Stimulated activated CD8-positive, alpha-beta memory T cell treated with anti-CD3 and anti-CD28 coated beads, Interleukin-7, amount 100 ng/mL, for 24 hours (primary cell): ENCODE data around the gene GRM4.
A peak's percentile ranks its signal among the peaks of the same experiment; 100 is the strongest.

Experiments used
- DNase-seq: peaks from one replicate; pipeline ENCODE4 v3.0.0-alpha.2; 2020; ENCODE audit warnings: low read depth

The GRM4 gene

DNA sequence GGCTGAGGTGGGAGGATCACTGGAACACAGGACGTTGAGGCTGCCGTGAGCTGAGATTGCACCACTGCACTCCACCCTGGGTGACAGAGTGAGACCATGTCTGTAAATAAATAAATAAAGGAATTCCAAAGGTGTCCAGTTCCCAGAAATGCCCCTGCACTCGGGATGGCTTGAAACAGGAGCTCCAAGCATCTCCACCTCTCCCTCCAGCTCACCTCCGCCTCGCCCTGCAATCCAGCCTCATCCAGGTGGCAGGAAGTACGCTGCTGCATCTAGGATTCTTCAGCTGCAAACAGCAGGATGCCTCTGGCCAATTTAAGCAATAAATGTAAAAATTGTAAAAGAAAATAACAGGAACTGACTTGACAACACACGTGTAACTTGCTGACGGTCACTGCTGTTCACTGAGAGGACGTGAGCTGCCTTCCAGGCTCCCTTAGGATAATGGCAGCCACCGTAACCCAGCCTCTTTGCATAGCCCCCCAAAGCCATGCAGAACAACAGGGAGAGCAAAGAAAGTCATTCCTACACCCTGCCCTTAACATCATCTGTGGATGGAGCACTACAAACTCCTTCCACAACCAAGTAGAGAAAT, 11.4 kb upstream of the GRM4 start:
- no peak for DNase-seq

DNA sequence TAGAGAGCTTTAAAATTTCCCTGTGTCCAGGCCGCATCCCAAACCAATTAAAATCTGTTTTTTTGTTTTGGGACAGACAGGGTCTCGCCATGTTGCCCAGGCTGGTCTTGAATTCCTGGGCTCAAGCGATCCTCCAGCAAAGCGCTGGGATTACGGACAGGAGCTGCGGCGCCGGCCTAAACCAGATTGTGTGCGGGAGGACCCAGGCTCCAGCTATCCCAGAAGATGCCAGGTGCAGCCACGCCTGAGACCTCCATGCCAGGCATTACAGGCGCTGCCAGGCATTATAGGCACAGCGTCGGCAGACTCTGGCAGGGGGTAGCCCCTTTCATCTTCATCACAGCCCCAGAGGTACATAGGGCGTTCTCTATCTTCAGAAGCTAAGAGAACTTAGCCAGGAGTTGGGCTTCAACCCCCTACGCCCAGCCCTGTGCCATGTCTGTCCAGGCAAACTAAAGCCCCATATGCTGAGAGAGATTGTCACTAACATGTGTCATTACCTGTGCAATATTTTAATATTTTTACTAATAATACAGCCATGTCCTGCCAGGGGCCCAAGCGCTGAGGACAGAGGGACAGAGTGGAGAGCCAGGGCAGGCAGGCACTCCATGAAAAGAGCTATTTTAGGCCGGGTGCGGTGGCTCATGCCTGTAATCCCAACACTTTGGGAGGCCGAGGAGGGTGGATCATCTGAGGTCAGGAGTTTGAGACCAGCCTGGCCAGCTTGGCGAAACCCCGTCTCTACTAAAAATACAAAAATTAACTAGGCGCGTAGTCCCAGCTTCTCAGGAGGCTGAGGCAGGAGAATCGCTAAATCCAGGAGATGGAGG, 9.8 kb upstream of the GRM4 start:
- DNase-seq = no peak

DNA sequence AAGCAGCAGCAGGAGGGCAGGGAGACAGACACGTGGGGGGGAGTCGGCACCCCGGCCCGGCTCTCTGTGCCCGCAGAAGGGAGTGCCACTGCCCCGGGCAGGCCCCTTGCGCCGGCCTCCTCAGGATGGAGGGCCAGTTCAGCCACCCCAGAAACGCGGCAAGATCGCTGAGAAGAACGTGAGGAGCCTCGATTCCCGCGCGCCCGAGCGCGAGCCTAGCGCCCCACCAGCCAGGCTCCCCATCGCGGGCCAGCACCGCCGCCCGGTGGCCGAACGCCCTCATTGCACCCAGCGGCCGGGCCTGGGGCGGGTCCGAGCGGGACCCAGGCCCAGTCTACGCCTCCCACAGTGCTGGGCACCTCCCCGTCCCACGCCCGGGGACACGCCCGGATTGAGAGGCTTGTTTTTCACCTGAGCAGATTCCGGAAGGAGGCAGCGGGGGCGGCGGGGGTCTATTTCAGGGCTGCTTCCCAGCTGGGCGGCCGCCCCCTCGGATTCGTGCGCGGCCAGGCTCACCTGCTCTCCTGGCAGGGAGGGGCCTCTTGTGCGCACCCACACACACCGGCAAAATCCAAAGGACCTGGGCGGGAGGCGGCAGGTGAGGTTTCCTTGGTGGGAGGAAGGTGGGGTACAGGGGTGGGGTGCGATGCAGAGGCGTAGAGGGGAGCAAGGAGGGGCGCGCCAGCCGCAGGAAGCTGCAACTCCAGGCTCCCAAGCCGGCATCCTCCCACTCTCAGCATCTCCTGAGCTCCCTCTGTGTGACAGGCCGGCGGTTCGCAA, 9.0 kb upstream of the GRM4 start:
- peak; percentile 40 for DNase-seq

DNA sequence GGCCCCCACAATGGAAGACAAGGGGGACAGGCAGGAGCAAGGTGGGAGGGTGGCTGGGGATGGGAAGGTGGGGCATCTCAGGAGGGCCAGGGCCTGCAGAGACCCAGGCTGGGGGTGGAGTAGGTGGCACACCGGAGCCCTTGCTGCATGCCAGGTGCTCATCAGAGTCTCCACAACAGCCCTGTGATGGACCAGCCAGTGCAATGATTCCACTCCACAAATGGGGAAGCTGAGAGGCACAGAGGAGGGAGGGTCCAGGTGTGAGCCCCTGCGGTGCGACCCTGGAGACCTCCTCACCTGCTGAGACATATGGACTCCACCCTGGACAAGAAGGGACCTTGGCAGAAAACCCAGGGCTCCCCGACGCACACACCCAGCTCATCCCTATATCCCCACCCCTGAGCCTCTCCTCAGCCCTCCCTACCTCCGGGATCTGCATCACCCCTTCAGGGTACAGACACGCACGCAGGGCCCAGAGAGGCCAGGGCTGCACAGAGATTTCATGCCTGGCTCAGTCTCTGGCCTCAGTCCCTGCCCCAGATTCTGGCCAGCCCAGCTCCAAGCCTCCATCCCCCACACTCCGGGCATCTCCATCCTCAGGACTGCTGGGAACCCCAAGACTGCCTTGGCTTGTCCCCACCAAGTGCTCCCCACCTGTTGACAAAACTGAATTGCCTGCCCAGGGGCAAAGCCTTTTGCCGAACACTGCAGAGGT, 7.1 kb upstream of the GRM4 start:
- DNase-seq = no peak

DNA sequence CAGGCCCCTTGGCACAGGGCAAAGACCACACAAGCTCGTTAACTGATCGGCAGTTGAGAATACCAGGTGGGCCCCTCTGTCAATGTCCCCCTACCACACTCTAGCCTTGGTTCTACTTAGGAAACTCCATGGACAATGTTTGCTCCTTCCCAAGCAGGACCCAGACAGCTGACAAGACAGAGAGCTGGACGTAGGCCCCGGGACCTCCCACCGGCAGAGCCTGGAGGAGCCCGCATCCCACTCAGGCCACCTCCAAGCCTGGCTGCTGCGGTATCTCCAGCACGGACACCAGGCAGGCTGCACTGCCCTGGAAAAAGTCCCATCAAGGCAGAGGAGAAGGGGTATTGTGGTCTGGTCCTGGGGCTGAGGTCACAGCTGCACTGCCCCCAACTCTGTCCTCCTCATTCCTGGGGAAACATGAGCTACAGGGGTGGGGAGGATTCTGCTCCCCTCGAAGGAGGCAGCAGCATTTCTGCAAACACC, 6.2 kb upstream of the GRM4 start:
- DNase-seq = no peak

DNA sequence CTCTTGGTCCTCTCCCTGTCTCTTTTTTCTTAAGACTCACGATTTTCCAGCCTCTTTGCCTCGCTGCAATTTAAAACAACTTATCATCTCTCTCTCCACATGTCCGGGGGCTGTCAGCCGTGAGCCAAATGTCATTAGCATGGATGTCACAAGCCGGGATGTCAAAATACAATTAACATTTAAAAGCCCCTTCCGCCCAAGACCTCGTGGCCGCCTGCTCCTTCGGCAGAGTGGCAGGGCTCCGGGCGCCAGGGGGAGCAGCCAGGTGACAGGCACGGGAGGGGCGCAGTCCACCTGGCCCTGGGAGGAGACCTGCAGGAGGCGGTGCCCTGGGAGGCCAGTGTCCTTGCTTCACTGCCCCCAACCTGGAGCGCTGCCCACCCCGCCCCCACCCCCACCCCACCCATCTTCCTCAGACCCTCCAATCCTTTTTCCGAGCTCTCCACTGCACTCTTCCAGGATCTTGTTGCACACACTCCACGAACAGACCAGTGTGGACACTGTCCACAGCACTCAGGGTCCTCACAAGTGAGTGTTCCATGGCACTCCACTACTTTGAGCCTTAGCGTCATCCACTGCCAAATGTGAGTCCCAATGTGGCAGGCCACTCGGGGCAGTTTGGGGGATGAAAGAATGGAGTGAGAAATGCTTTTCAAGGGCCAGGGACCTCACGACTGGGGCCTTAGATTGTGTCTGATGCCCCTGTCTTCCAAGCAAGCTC, 5.6 kb upstream of the GRM4 start:
- DNase-seq = no peak

DNA sequence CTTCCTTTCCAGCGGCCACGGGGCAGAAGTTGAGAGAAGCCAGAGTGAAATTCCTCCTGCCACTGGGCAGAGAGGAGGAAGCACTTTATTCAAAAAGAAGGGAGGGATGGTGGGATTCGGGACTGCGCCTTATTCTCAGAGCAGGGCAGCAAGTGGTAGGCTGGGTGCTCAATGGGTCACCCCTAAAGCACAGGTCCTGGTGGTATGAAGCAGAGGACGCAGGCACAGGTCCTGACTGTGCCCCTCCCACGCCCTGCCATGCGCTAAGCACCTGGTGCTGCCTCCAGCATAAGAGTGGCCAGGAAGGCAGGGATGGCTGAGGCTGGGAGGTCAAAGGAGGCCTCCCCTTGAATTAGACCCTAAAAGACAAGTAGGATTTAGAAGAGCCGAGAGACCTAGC, 4.9 kb upstream of the GRM4 start:
- no peak for DNase-seq

DNA sequence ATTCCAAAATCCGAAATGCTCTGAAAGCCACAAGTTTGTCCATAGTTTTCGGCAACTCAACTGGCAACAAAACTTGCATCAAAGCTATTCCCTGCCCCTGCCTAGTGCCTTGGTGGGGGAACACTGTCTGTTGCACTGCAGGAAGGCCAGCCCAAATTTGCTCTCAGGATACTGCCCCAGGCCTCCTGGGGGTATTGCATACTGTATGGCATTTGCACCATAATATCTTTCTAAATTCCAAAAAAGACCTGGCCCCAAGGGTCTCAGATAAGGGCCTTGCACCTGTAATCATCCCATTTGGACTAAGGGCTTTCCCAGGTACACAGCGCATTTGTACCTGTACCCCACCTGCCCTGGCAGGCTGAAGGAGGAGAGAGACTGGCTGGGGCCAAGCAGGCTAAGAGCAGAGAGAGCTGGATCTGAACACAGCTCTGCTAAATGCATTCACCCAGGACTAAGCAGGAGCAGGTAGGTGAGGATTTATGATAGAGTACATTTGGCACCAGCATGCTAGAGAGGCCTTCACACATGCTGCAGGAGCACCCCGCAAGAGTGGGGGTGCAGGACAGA, 4.0 kb upstream of the GRM4 start:
- no peak for DNase-seq

DNA sequence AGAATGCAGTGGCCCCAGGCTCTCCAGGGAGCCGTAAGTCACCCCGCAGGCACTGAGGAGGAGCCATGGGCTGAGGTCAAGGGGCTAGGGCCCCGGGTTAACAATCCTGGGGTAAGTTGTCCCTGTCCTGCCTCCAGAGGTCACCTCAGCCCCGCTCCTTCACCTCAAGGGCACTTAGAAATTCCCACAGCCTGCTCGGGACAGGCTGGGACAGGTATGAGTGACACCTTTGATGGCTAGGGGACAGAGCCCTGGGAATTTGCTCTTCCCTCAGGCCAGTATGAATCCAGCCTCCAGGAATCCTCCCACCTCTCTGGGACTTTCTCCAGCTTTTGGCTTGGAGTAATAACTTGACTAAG, 3.5 kb upstream of the GRM4 start:
- no peak for DNase-seq

DNA sequence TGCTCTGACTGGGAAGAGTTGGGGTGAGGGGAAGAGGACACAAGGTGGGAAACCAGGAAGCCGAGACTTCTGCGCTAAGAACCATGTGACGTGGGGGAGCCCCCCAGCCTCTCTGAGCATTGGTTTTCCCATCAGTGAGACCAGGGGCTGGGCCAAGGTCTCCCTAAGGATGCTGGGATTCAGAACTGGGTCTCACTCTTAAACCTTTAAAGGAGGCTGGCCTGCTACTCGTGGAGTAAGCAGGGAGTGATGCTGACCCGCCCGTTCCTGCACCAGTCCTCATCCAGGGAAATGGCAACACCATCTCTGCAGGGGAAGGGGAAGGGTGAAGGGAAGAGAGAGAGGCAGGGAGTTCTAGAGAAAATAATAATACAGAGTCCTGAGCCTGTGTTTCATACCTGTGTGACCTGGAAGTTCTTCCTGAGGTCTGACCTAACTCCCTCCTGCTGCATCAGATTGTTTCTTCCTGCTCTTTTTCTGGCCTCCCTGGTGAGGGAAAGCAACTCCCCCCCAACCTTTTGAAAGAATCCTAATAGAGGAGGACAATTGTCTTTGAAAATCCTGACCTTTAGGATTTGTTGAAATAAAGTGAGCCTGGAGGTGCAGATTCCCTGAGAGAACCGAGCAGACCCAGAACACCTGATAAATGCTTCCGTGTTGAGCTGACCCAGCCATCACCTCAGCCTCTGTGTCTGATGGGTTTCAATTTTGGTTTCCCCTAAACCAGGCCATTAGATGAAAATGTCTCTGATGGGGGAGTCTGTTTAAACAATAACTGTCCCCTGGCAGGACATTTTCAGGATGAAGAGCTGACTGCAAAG, 3.0 kb upstream of the GRM4 start:
- no peak for DNase-seq

DNA sequence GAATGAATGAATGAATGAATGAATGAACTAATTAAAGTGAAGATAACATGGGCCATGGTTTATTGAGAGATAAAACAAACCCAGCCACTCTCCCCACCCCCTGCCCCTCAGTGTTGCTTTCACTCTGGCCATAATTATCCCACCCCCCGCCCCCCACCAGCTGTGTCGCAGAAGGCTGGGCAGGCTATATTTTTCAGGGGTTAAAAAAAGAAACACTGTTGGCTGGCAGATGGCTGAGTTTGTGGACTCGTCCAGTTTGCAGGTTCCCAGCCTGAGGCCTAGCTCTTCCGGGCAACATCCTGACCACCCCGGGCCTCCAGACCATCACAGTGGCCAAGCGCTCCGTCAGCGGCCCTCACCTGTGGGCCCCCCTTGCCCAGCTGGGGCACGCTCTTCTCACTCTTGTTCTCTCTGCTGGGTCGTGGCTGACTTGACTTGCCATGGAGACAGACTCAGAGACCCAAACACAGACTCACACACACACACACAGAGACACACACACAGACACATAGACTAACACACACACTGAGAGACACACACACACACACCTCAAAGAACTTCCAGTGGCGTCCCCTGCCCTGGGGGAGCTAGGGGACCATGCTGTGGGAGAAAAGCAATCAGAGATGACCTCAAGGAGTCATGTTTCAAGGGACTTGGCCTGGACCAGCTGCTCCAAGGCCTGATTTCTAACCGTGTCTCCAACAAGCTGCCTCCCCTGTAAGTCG, 2.2 kb upstream of the GRM4 start:
- DNase-seq = no peak

DNA sequence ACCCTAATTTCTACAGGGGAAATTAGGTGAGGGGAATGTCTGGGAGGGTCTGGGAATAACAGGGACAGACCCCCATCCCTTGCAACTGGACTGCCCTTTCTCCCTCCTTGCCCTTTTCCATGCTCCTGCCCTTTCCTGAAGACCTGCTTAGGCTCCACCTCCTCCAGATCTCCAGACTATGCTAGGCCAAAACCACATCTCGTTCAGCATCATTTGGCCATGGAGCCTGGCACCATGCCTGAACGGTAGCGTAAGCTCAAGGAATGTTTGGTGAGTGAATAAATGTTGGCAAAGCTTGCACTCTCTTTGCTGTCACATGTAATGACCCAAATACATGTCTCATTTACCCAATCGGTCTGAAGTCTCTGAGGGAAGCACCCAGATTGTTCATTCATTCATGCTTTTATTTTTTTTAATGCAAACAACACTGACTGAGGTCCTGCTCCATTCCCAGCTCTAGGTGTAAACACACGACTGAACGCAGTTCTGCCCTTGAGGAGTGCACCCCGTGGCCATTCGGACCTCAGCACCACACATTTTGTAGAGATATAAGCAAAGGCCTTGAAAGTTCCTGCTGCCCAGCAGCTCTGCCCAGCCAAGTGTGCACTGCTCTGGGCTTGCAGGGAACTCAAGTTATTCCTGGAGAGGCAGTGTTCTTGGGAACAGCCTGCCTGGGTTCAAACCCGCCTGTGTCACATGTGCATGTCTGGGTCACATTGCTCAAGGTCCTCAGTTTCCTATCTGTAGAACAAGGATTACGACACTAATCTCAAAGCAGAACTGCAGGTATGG, 1.1 kb upstream of the GRM4 start:
- DNase-seq = no peak

DNA sequence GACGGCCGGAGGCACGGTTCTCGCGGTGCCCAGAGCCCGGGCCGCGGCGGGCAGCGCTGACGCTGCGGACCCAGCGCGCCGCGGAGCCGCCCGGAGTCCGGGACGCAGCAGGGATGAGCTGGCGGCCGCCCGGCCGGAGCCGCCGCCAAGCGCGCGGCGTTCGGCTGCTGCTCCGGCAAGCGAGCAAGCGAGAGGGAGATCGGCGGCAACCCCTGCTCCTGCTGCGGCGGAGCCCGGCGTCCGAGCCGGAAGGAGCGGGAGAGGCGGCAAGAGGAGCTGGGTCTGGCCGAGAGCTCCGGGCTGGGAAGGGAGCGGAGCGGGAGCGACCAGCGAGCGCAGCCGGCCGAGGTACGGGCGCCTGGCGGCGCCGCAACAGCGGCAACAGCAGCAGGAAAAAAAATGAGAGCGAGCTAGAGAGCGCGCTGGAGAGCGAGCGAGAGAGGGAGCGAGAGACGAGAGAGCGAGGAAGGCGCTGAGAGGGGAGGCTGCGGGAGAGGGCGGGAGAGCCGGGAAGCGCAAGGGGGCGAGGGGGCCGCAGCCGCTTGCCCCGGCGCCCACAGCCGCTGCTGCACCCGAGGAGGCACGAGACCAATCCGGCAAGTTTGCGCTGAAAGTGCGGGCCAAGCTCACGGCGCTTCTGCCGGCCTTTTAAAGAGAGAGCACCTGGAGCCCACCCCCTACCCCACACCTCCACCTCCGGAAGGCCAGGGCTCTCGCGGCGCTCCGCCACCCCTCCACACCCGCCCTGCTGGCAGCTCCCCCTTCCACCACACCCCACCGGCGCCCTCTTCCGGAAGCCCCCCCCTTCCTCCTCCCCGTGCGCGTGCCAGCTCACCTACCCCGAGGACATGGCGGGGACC, 496 bp downstream of the GRM4 start:
- DNase-seq = no peak

DNA sequence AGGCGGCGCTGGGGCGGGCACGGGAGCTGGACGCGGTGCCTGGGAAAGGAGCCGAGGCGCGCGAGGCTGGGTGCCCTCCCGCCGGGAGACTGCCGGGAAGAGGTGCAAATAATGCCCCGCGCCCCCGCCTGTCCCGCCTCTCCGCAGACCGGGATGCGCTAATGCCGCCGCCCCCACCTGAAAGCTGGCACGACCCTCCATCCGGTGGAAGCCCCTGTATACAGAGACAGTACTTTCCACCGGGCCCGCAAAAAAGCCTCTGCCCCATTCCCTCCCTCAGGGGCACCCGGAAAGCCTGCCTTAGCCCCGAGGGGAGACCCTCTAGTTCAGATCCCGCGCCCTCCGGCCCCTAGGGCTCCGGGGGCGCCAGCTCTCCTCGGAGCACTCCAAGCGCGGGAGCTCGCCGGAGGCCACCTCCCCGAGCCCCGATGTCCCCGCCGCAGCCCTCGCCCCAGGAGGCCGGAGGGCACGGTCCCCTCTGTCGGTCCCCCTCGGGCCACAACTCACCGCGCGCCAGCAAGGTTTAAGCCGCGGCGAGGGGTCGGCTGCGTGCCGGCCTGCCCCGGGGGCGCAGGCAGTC, 1.2 kb downstream of the GRM4 start:
- DNase-seq = no peak

DNA sequence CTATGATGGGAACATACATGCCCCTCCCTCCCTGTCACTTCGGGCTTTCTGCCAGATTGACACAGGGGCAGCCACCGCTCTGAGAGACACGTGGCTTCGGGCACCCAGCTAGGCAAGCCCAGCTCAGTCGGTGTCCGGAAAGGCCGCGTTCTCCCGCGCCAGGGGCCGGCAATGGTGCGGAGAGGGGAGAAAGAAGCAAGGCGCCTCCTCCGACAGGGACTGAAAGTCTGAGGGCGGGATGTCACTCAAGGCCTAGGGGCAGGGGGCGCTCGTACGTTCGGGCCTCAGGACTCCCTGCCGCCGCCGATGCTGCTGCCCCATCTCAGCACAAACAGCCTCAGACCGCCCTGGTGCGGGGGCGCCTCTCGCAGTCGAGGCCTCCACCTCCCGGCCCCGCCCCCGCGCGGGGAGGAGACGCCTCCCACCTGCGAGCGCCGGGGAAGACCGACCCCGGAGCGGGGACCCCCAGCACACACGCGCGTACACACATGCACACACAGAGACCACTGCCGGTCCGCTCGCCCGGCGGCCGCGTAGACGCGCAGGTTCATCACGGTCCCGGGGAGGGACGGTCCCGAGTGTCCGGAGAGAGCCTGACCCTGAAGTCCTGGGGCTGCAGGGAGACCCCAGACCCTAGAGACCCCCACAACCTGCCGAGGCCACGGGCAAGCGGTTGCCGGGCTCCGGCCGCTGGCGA, 1.9 kb downstream of the GRM4 start:
- DNase-seq = no peak

DNA sequence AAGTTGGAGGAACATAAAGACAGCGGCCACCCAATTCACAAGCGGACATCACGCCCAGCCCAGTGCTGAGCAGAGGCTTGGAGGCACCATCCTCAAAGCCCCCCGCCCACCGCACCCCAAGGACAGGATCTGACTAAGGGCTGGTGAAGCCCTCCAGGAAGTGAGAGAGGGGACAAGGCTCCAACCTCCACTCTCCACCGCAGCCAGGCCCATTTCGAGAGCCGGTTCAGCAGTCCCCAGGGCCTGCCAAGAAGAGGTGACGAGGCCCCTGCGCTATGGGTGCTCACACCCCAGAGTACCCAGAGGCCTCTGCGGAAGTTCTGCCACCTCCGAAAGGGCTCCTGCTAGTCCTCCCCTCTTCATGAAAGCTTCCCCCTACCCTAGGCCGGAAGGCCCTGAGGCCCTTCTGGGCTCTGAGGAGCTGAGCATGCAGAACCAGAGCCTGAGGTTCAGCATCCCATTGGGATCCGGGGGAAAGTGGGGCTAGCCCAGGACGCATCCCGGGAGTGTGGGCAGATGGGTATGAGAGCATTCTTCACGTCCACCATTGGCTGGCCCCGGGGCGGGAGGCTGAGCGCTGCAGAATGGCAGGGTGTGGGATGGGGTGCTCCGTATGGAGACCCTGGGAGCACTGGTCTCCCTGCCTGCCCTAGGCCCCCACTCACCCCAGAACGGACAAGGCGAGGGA, 2.5 kb downstream of the GRM4 start:
- DNase-seq = no peak
